CD4-positive, alpha-beta memory T cell (primary cell): ENCODE results near the gene NOL4L. TPM values are rescaled to one million over a fixed set of nuclear protein-coding genes. Genes with fewer than 3 reads are reported as not detected.

Experiments
- CTCF ChIA-PET: fragments of 350-600 bp; sonication (Branson Sonifier 250); formaldehyde crosslinking; loops from one replicate; lab custom pipeline; 2021; ENCODE audit warnings: inconsistent platforms; ENCODE audit not compliant: partially characterized antibody; lab: Charles Lee
- POLR2A ChIA-PET: fragments of 350-600 bp; sonication (Branson Sonifier 250); formaldehyde crosslinking; loops from one replicate; lab custom pipeline; 2021; ENCODE audit not compliant: partially characterized antibody; lab: Charles Lee
- DNase-seq, 5 donors: peaks; one replicate each; pipeline versions ENCODE4 v3.0.0 to v3.0.0-alpha.2; 2020 to 2022; ENCODE audit warnings: mixed read lengths in 1 of 5
- H3K27ac ChIP-seq: one replicate; pipeline ENCODE4 v1.7.0; 2013; ENCODE audit warnings: low read depth, low read length
- H3K27me3 ChIP-seq: 2 replicates; pipeline ENCODE4 v1.7.0; 2013; ENCODE audit warnings: mild to moderate bottlenecking, low read length, moderate library complexity; ENCODE audit not compliant: insufficient read depth
- H3K36me3 ChIP-seq: 2 replicates; pipeline ENCODE4 v1.7.0; 2013; ENCODE audit warnings: mild to moderate bottlenecking, low read length, moderate library complexity; ENCODE audit not compliant: insufficient read depth
- H3K4me1 ChIP-seq: 2 replicates; pipeline ENCODE4 v1.7.0; 2013; ENCODE audit warnings: mild to moderate bottlenecking, low read length, moderate library complexity; ENCODE audit not compliant: insufficient read depth
- H3K4me3 ChIP-seq, 2 donors: one replicate each; pipeline ENCODE4 v1.7.0; 2013; ENCODE audit warnings: low read length in 2 of 2, mild to moderate bottlenecking in 1 of 2
- H3K9me3 ChIP-seq, 2 donors: one replicate each; pipeline ENCODE4 v1.7.0; 2013; ENCODE audit warnings: low read length in 2 of 2, control low read depth in 1 of 2; ENCODE audit not compliant: control insufficient read depth in 1 of 2
- H3K27ac Mint-ChIP-seq, 7 donors: one replicate each; pipeline ENCODE4 v1.8.0; 2020 to 2021; ENCODE audit warnings: mixed read lengths in 7 of 7, mild to moderate bottlenecking in 6 of 7, inconsistent platforms in 3 of 7, moderate library complexity in 3 of 7
- H3K27me3 Mint-ChIP-seq, 2 donors: one replicate each; pipeline ENCODE4 v1.8.0; 2020 to 2021; ENCODE audit warnings: mixed read lengths in 2 of 2
- H3K36me3 Mint-ChIP-seq, 2 donors: one replicate each; pipeline ENCODE4 v1.8.0; 2020 to 2021; ENCODE audit warnings: mixed read lengths in 2 of 2, inconsistent platforms in 1 of 2, mild to moderate bottlenecking in 1 of 2
- H3K4me1 Mint-ChIP-seq, 4 donors: one replicate each; pipeline ENCODE4 v1.8.0; 2020 to 2021; ENCODE audit warnings: mixed read lengths in 4 of 4, mild to moderate bottlenecking in 1 of 4
- H3K4me3 Mint-ChIP-seq, 8 donors: one replicate each; pipeline ENCODE4 v1.8.0; 2020 to 2021; ENCODE audit warnings: mixed read lengths in 8 of 8, mild to moderate bottlenecking in 7 of 8, moderate library complexity in 6 of 8, inconsistent platforms in 3 of 8
- H3K9me3 Mint-ChIP-seq, 8 donors: one replicate each; pipeline ENCODE4 v1.8.0; 2020 to 2021; ENCODE audit warnings: mixed read lengths in 8 of 8, mild to moderate bottlenecking in 5 of 8, inconsistent platforms in 3 of 8, moderate library complexity in 1 of 8
- intact Hi-C: fragments of 100-400 bp; cut with micrococcal nuclease; formaldehyde crosslinking; loops from one replicate; pipeline ENCODE4 v1.15.1; 2023
- polyA plus RNA-seq, 2 donors: library from polyadenylated mRNA; unstranded; fragments of 300-500 nt; fragmentation: Illumina TruSeq; gene quantifications; one replicate each; pipeline ENCODE4 v1.2.3, GENCODE V29; 2021
- total RNA-seq, 2 experiments: library from RNA; stranded (reverse); gene quantifications; one replicate each; pipeline ENCODE4 v1.2.3, GENCODE V29; 2021

The NOL4L gene
- total and polyA plus RNA-seq, 4 experiments from 2014 or later: 7.0 to 74.2 (median 47.5) TPM

- Mint-ChIP-seq H3K36me3 (peaks cover 13 to 19% of the 10 kb centered on the region in 2 donors), H3K4me3 (peak overlapping the region in 4 of 8 donors; percentile 3 to 55 (median 14)), H3K27ac (peak overlapping the region in 6 of 7 donors; percentile 57 to 91 (median 72)), H3K27me3 (no peaks in the 10 kb centered on the region), H3K9me3 (no peaks in the 10 kb centered on the region), H3K4me1 (peaks cover 39 to 80% (median 67%) of the 10 kb centered on the region in 4 donors)
- ChIA-PET POLR2A (interaction anchor here (0.8 to 2.5 kb wide), 9 partner anchors 13 to 34 kb away, joined by 3 to 9 read pairs (median 6); partner anchors contain the start of gene NOL4L), CTCF (interaction anchor here (0.8 to 5.1 kb wide), 4 partner anchors 17 to 35 kb away, joined by 3 to 22 read pairs (median 4); no protein-coding TSS in a partner anchor)
- H3K9me3 ChIP-seq: no peaks in the 10 kb centered on the region
- intact Hi-C loops: no loop called here
- DNase-seq: no peak
- H3K27ac ChIP-seq: no peak overlapping the region
- no peak overlapping the region for H3K4me3 ChIP-seq
- no peaks in the 10 kb centered on the region for H3K27me3 ChIP-seq
- H3K36me3 ChIP-seq: no peaks in the 10 kb centered on the region
- H3K4me1 ChIP-seq: peaks cover 55% of the 10 kb centered on the region
These were observed 28.6 kb downstream of the NOL4L start for GRCh38 chr20:32556312-32557184.

GRCh38 chr20:32555584-32555983, 29.5 kb downstream of the NOL4L start:
- H3K4me1 Mint-ChIP-seq: peaks cover 42 to 74% (median 65%) of the 10 kb centered on the region in 4 donors
- CTCF ChIA-PET: interaction anchor here (1.2 to 5.1 kb wide), 3 partner anchors 14 to 34 kb away, joined by 3 to 22 read pairs (median 3); no protein-coding TSS in a partner anchor

GRCh38 chr20:32554965-32555289, 30.2 kb downstream of the NOL4L start:
- H3K27ac Mint-ChIP-seq: peak overlapping the region; percentile 42 to 91 (median 84)
- ChIA-PET CTCF (interaction anchor here (1.2 to 5.1 kb wide), 2 partner anchors 15 to 33 kb away, joined by 3 to 22 read pairs; no protein-coding TSS in a partner anchor), POLR2A (interaction anchor here (0.6 to 2.5 kb wide), 7 partner anchors 13 to 33 kb away, joined by 3 to 9 read pairs (median 5); partner anchors contain the start of gene NOL4L)
- H3K36me3 Mint-ChIP-seq: peaks cover 13 to 15% of the 10 kb centered on the region in 2 donors
- Histone ChIP-seq H3K4me1 (peaks cover 44% of the 10 kb centered on the region), H3K27me3 (no peaks in the 10 kb centered on the region), H3K27ac (no peak overlapping the region), H3K36me3 (no peaks in the 10 kb centered on the region), H3K9me3 (no peaks in the 10 kb centered on the region), H3K4me3 (no peak overlapping the region)
- intact Hi-C loops: no loop called here
- H3K4me3 Mint-ChIP-seq: peak overlapping the region in 3 of 8 donors; percentile 3 to 56 (median 32)
- no peaks in the 10 kb centered on the region for H3K27me3 Mint-ChIP-seq
- no peak for DNase-seq
- H3K9me3 Mint-ChIP-seq: no peaks in the 10 kb centered on the region
- H3K4me1 Mint-ChIP-seq: peaks cover 37 to 69% (median 61%) of the 10 kb centered on the region in 4 donors

More at GRCh38 chr20:32555584-32555983, 29.5 kb downstream of the NOL4L start:
- intact Hi-C loops: no loop called here
- no peaks in the 10 kb centered on the region for H3K9me3 ChIP-seq
- no peaks in the 10 kb centered on the region for H3K27me3 ChIP-seq
- no peaks in the 10 kb centered on the region for H3K36me3 ChIP-seq
- H3K27me3 Mint-ChIP-seq: no peaks in the 10 kb centered on the region
- POLR2A ChIA-PET: interaction anchor here (0.8 to 2.5 kb wide), 7 partner anchors 13 to 33 kb away, joined by 3 to 9 read pairs (median 5); partner anchors contain the start of gene NOL4L
- H3K27ac Mint-ChIP-seq: peak overlapping the region in 6 of 7 donors; percentile 37 to 91 (median 60)
- H3K36me3 Mint-ChIP-seq: peaks cover 13 to 19% of the 10 kb centered on the region in 2 donors
- H3K9me3 Mint-ChIP-seq: no peaks in the 10 kb centered on the region
- H3K4me1 ChIP-seq: peaks cover 45% of the 10 kb centered on the region
- no peak overlapping the region for H3K27ac ChIP-seq
- H3K4me3 ChIP-seq: no peak overlapping the region
- peak overlapping the region in 1 of 8 donors; percentile 3 for H3K4me3 Mint-ChIP-seq
- no peak for DNase-seq

GRCh38 chr20:32553618-32554017, 31.5 kb downstream of the NOL4L start:
- H3K27me3 ChIP-seq: no peaks in the 10 kb centered on the region
- Mint-ChIP-seq H3K27me3 (no peaks in the 10 kb centered on the region), H3K4me3 (peak overlapping the region in 3 of 8 donors; percentile 24 to 39 (median 30)), H3K27ac (peak overlapping the region; percentile 37 to 91 (median 86)), H3K4me1 (peaks cover 37 to 71% (median 63%) of the 10 kb centered on the region in 4 donors), H3K9me3 (no peaks in the 10 kb centered on the region), H3K36me3 (peaks cover 12 to 19% of the 10 kb centered on the region in 2 donors)
- no peaks in the 10 kb centered on the region for H3K9me3 ChIP-seq
- intact Hi-C loops: no loop called here
- no peaks in the 10 kb centered on the region for H3K36me3 ChIP-seq
- DNase-seq: no peak
- ChIA-PET CTCF (interaction anchor here (1.0 to 5.1 kb wide), 2 partner anchors 11 to 32 kb away, joined by 3 to 22 read pairs; no protein-coding TSS in a partner anchor), POLR2A (interaction anchor here (0.5 kb wide), 1 partner anchor 1787 kb away, joined by 3 read pairs; no protein-coding TSS in a partner anchor)
- H3K4me1 ChIP-seq: peaks cover 49% of the 10 kb centered on the region
- no peak overlapping the region for H3K4me3 ChIP-seq
- no peak overlapping the region for H3K27ac ChIP-seq

- intact Hi-C loops: no loop called here
- Mint-ChIP-seq H3K9me3 (no peaks in the 10 kb centered on the region), H3K4me3 (no peak overlapping the region), H3K36me3 (peaks cover 14 to 26% of the 10 kb centered on the region in 2 donors), H3K27me3 (no peaks in the 10 kb centered on the region), H3K27ac (peak overlapping the region in 3 of 7 donors; percentile 35 to 77 (median 77)), H3K4me1 (peaks cover 50 to 76% (median 69%) of the 10 kb centered on the region in 4 donors)
- ChIA-PET CTCF (no interaction called here), POLR2A (interaction anchor here (1.8 kb wide), 1 partner anchor 9 kb away, joined by 4 read pairs; no protein-coding TSS in a partner anchor)
- H3K27ac ChIP-seq: no peak overlapping the region
- H3K4me3 ChIP-seq: no peak overlapping the region
- H3K36me3 ChIP-seq: no peaks in the 10 kb centered on the region
- no peak for DNase-seq
- peaks cover 61% of the 10 kb centered on the region for H3K4me1 ChIP-seq
- no peaks in the 10 kb centered on the region for H3K27me3 ChIP-seq
- no peaks in the 10 kb centered on the region for H3K9me3 ChIP-seq
These were observed 33.4 kb downstream of the NOL4L start for GRCh38 chr20:32551693-32552092.

- H3K4me1 Mint-ChIP-seq: peaks cover 46 to 74% (median 61%) of the 10 kb centered on the region in 4 donors
These were observed 35.3 kb downstream of the NOL4L start for GRCh38 chr20:32549842-32550241.

More at GRCh38 chr20:32549842-32550241, 35.3 kb downstream of the NOL4L start:
- H3K27me3 ChIP-seq: no peaks in the 10 kb centered on the region
- no peak overlapping the region for H3K4me3 ChIP-seq
- Mint-ChIP-seq H3K36me3 (peaks cover 7 to 17% of the 10 kb centered on the region in 2 donors), H3K9me3 (no peaks in the 10 kb centered on the region), H3K27ac (peak overlapping the region in 2 of 7 donors; percentile 17 to 57), H3K27me3 (no peaks in the 10 kb centered on the region), H3K4me3 (no peak overlapping the region)
- H3K27ac ChIP-seq: no peak overlapping the region
- H3K36me3 ChIP-seq: no peaks in the 10 kb centered on the region
- CTCF ChIA-PET: no interaction called here
- no peak for DNase-seq
- POLR2A ChIA-PET: interaction anchor here (1.4 kb wide), 1 partner anchor 10 kb away, joined by 3 read pairs; no protein-coding TSS in a partner anchor
- peaks cover 57% of the 10 kb centered on the region for H3K4me1 ChIP-seq
- intact Hi-C loops: no loop called here
- H3K9me3 ChIP-seq: no peaks in the 10 kb centered on the region
